GM23248 (cell line): ENCODE measurements around the gene LNX2.

ENCODE experiments used
- EZH2 ChIP-seq: fragments of 200-600 bp; sonication (generic); IDR thresholded peaks from 2 replicates; pipeline ENCODE4 v1.6.1; 2018; ENCODE audit warnings: antibody characterized with exemption, mild to moderate bottlenecking; ENCODE audit not compliant: insufficient read depth, poor library complexity, severe bottlenecking
- EZH2phosphoT487 ChIP-seq: fragments of 200-600 bp; sonication (generic); IDR thresholded peaks from 2 replicates; pipeline ENCODE4 v1.6.1; 2018; ENCODE audit warnings: antibody characterized with exemption, moderate library complexity, mild to moderate bottlenecking, low read depth; ENCODE audit not compliant: insufficient read depth

- TF ChIP-seq EZH2 (no peak), EZH2phosphoT487 (no peak)
Measured at GRCh38 chr13:27504868-27505194, 115.5 kb downstream of the LNX2 start.
